OCI-LY1 (cell line): ENCODE results near the gene CLDN12.
A peak's percentile ranks its signal among the peaks of the same experiment; 100 is the strongest.

Experiments used
- H2AFZ ChIP-seq: fragments of 200-600 bp; sonication (generic), shearing (Covaris generic); 2 replicates; pipeline ENCODE4 v1.6.0; 2014; ENCODE audit warnings: antibody characterized with exemption, mild to moderate bottlenecking, low read length
- H3F3A ChIP-seq: fragments of 200-600 bp; sonication (generic), shearing (Covaris generic); 2 replicates; pipeline ENCODE4 v1.6.0; 2014; ENCODE audit warnings: mild to moderate bottlenecking, antibody characterized with exemption, low read length, moderate library complexity; ENCODE audit not compliant: insufficient read depth
- H3K27ac ChIP-seq: fragments of 200-600 bp; sonication (generic); 2 replicates; pipeline ENCODE4 v1.5.1; 2014; ENCODE audit warnings: low read length, mixed run types, mild to moderate bottlenecking, low read depth; ENCODE audit not compliant: poor library complexity, severe bottlenecking
- H3K27me3 ChIP-seq: fragments of 200-600 bp; sonication (generic); 2 replicates; pipeline ENCODE4 v1.6.0; 2014; ENCODE audit warnings: antibody characterized with exemption, mild to moderate bottlenecking, low read length, moderate library complexity; ENCODE audit not compliant: insufficient read depth
- H3K36me3 ChIP-seq: fragments of 200-600 bp; sonication (generic); 2 replicates; pipeline ENCODE4 v1.6.1; 2014; ENCODE audit warnings: mild to moderate bottlenecking, antibody characterized with exemption, low read length, moderate library complexity, mixed read lengths; ENCODE audit not compliant: insufficient read depth
- H3K4me1 ChIP-seq: fragments of 200-600 bp; sonication (generic); 2 replicates; pipeline ENCODE4 v1.5.1; 2014; ENCODE audit warnings: mild to moderate bottlenecking, low read length, moderate library complexity; ENCODE audit not compliant: insufficient read depth, severe bottlenecking
- H3K4me2 ChIP-seq: fragments of 200-600 bp; sonication (generic), shearing (Covaris generic); 2 replicates; pipeline ENCODE4 v1.6.1; 2014; ENCODE audit warnings: low read length
- H3K4me3 ChIP-seq: fragments of 200-600 bp; sonication (generic); 2 replicates; pipeline ENCODE4 v1.5.1; 2014; ENCODE audit warnings: low read length, low read depth, mild to moderate bottlenecking, mixed read lengths; ENCODE audit not compliant: poor library complexity, severe bottlenecking
- H3K79me2 ChIP-seq: fragments of 200-600 bp; shearing (Covaris generic); 2 replicates; pipeline ENCODE4 v1.6.1; 2016; ENCODE audit warnings: mixed run types, low read length, mixed read lengths; ENCODE audit not compliant: insufficient read depth
- H3K9ac ChIP-seq: fragments of 200-600 bp; sonication (generic), shearing (Covaris generic); 2 replicates; pipeline ENCODE4 v1.6.1; 2014; ENCODE audit warnings: mild to moderate bottlenecking, low read length, mixed read lengths
- H3K9me2 ChIP-seq: fragments of 200-600 bp; sonication (generic), shearing (Covaris generic); 2 replicates; pipeline ENCODE4 v1.6.1; 2014; ENCODE audit warnings: low read depth, mild to moderate bottlenecking, low read length, mixed read lengths
- H3K9me3 ChIP-seq: fragments of 200-600 bp; shearing (Covaris generic); 2 replicates; pipeline ENCODE4 v1.6.1; 2014; ENCODE audit warnings: low read length, mixed read lengths
- H4K20me1 ChIP-seq: fragments of 200-600 bp; sonication (generic), shearing (Covaris generic); 2 replicates; pipeline ENCODE4 v1.6.0; 2016; ENCODE audit warnings: mild to moderate bottlenecking, low read length; ENCODE audit not compliant: insufficient read depth
- CTCF ChIP-seq: fragments of 200-600 bp; sonication (generic), shearing (Covaris generic); IDR thresholded peaks from 2 replicates; pipeline ENCODE4 v1.5.1; 2017; ENCODE audit warnings: mild to moderate bottlenecking, antibody characterized with exemption, low read length, moderate library complexity, mixed read lengths
- EZH2 ChIP-seq: fragments of 200-600 bp; sonication (generic), shearing (Covaris generic); IDR thresholded peaks from 2 replicates; pipeline ENCODE4 v1.8.0; 2017; ENCODE audit warnings: borderline replicate concordance, mixed run types, mild to moderate bottlenecking, antibody characterized with exemption, low read length, moderate library complexity, mixed read lengths

CLDN12 gene

GRCh38 chr7:90412458-90413184, 9.4 kb downstream of the CLDN12 start:
- H3K9me2 ChIP-seq = no peaks in the 10 kb centered on the region
- no peak overlapping the region for H3K4me3 ChIP-seq
- no peaks in the 10 kb centered on the region for H3K79me2 ChIP-seq
- no peaks in the 10 kb centered on the region for H3F3A ChIP-seq
- peak; percentile 90 for TF ChIP-seq CTCF
- TF ChIP-seq EZH2 = no peak
- no peak overlapping the region for H3K27ac ChIP-seq
- no peak overlapping the region for H3K4me2 ChIP-seq
- H2AFZ ChIP-seq = no peak overlapping the region
- H3K4me1 ChIP-seq = no peaks in the 10 kb centered on the region
- H3K36me3 ChIP-seq = peaks cover 17% of the 10 kb centered on the region
- no peaks in the 10 kb centered on the region for H4K20me1 ChIP-seq
- no peaks in the 10 kb centered on the region for H3K9me3 ChIP-seq
- H3K9ac ChIP-seq = no peak overlapping the region
- no peaks in the 10 kb centered on the region for H3K27me3 ChIP-seq

GRCh38 chr7:90413185-90413528, 9.9 kb downstream of the CLDN12 start:
- Histone ChIP-seq H2AFZ (no peak overlapping the region), H4K20me1 (no peaks in the 10 kb centered on the region), H3F3A (no peaks in the 10 kb centered on the region), H3K27me3 (no peaks in the 10 kb centered on the region), H3K9me3 (no peaks in the 10 kb centered on the region), H3K36me3 (peaks cover 13% of the 10 kb centered on the region), H3K4me1 (no peaks in the 10 kb centered on the region), H3K4me2 (no peak overlapping the region), H3K27ac (no peak overlapping the region), H3K9ac (no peak overlapping the region), H3K9me2 (no peaks in the 10 kb centered on the region), H3K4me3 (no peak overlapping the region), H3K79me2 (no peaks in the 10 kb centered on the region)
- no peak; the same call in 1 of the 2 replicates for TF ChIP-seq CTCF

- Histone ChIP-seq H3K4me3 (no peak overlapping the region), H3K9ac (no peak overlapping the region), H3K27ac (no peak overlapping the region), H3F3A (no peaks in the 10 kb centered on the region), H3K79me2 (no peaks in the 10 kb centered on the region), H4K20me1 (no peaks in the 10 kb centered on the region), H3K9me2 (no peaks in the 10 kb centered on the region), H3K4me2 (no peak overlapping the region), H3K4me1 (no peaks in the 10 kb centered on the region), H3K27me3 (no peaks in the 10 kb centered on the region), H2AFZ (no peak overlapping the region), H3K9me3 (no peaks in the 10 kb centered on the region), H3K36me3 (no peaks in the 10 kb centered on the region)
- TF ChIP-seq CTCF (no peak), EZH2 (no peak)
These were observed 18.4 kb downstream of the CLDN12 start for GRCh38 chr7:90421651-90422050.
